Liver (tissue), 9 donors: ENCODE measurements around the gene LEKR1. TPM values are rescaled to one million over a fixed set of nuclear protein-coding genes. Genes with fewer than 3 reads are reported as not detected.
A peak's percentile ranks its signal among the peaks of the same experiment; 100 is the strongest.
"Not testable (repeated sequence)": the region's sequence is repeated elsewhere in the genome, so short reads cannot be mapped to it uniquely, and the experiment has no call there.

Experiments
- DNase-seq: peaks from one replicate; pipeline ENCODE4 v3.0.0-alpha.2; 2017; ENCODE audit warnings: low spot score
- H3K27ac ChIP-seq, 2 donors: one replicate each; pipeline ENCODE4 v1.7.0; 2013; ENCODE audit warnings: inconsistent platforms in 2 of 2, low read length in 2 of 2, control low read depth in 1 of 2, low read depth in 1 of 2, mild to moderate bottlenecking in 1 of 2
- H3K27me3 ChIP-seq, 4 donors: one replicate each; pipeline versions ENCODE4 v1.6.1 to v1.7.0; 2013; ENCODE audit warnings: low read length in 3 of 4, inconsistent platforms in 1 of 4, mild to moderate bottlenecking in 1 of 4, moderate library complexity in 1 of 4; ENCODE audit not compliant: control insufficient read depth in 4 of 4, insufficient read depth in 4 of 4
- H3K36me3 ChIP-seq, 4 donors: one replicate each; pipeline versions ENCODE4 v1.6.1 to v1.7.0; 2013; ENCODE audit warnings: low read length in 3 of 4, mild to moderate bottlenecking in 3 of 4, low read depth in 1 of 4, moderate library complexity in 1 of 4; ENCODE audit not compliant: control insufficient read depth in 4 of 4, insufficient read depth in 3 of 4
- H3K4me1 ChIP-seq, 4 donors: one replicate each; pipeline versions ENCODE4 v1.6.1 to v1.7.0; 2013; ENCODE audit warnings: low read length in 3 of 4, mild to moderate bottlenecking in 3 of 4, moderate library complexity in 1 of 4; ENCODE audit not compliant: control insufficient read depth in 4 of 4, insufficient read depth in 4 of 4
- H3K4me3 ChIP-seq, 3 donors: one replicate each; pipeline versions ENCODE4 v1.6.1 to v1.7.0; 2013; ENCODE audit warnings: low read length in 3 of 3, control low read depth in 1 of 3, low read depth in 1 of 3, mild to moderate bottlenecking in 1 of 3
- H3K9ac ChIP-seq, 2 donors: one replicate each; pipeline ENCODE4 v1.7.0; 2013; ENCODE audit warnings: low read length in 2 of 2, mild to moderate bottlenecking in 2 of 2, moderate library complexity in 2 of 2, control low read depth in 1 of 2, low read depth in 1 of 2
- H3K9me3 ChIP-seq, 4 donors: one replicate each; pipeline versions ENCODE4 v1.6.1 to v1.7.0; 2013; ENCODE audit warnings: low read length in 3 of 4; ENCODE audit not compliant: control insufficient read depth in 4 of 4
- ATF3 ChIP-seq: IDR thresholded peaks from 2 replicates; pipeline ENCODE4 v1.6.1; 2016; ENCODE audit warnings: antibody characterized with exemption
- EGR1 ChIP-seq, 2 donors: IDR thresholded peaks; 2 replicates each; pipeline ENCODE4 v1.6.1; 2016 to 2018; ENCODE audit warnings: antibody characterized with exemption in 2 of 2, low read depth in 2 of 2
- FOXA1 ChIP-seq: IDR thresholded peaks from 2 replicates; pipeline ENCODE4 v1.6.1; 2016; ENCODE audit warnings: antibody characterized with exemption
- FOXA2 ChIP-seq: IDR thresholded peaks from 2 replicates; pipeline ENCODE4 v1.6.1; 2016; ENCODE audit warnings: antibody characterized with exemption
- GABPA ChIP-seq, 2 donors: IDR thresholded peaks in 1 of 2; conservative IDR thresholded peaks in 1 of 2; 2 replicates each; pipeline ENCODE4 v1.6.1; 2016; ENCODE audit warnings: antibody characterized with exemption in 2 of 2, mild to moderate bottlenecking in 1 of 2, moderate library complexity in 1 of 2
- HNF4A ChIP-seq, 2 donors: conservative IDR thresholded peaks; 2 replicates each; pipeline ENCODE4 v1.6.1; 2016; ENCODE audit warnings: antibody characterized with exemption in 2 of 2, mild to moderate bottlenecking in 2 of 2
- HNF4G ChIP-seq: IDR thresholded peaks from 2 replicates; pipeline ENCODE4 v1.6.1; 2016; ENCODE audit warnings: antibody characterized with exemption
- JUND ChIP-seq, 2 donors: IDR thresholded peaks; 2 replicates each; pipeline ENCODE4 v1.6.1; 2016; ENCODE audit warnings: antibody characterized with exemption in 2 of 2
- MAX ChIP-seq: IDR thresholded peaks from 2 replicates; pipeline ENCODE4 v1.6.1; 2016; ENCODE audit warnings: antibody characterized with exemption
- NR2F2 ChIP-seq: IDR thresholded peaks from 2 replicates; pipeline ENCODE4 v1.6.1; 2016; ENCODE audit warnings: antibody characterized with exemption
- RAD21 ChIP-seq, 2 donors: IDR thresholded peaks; 2 replicates each; pipeline ENCODE4 v1.6.1; 2016; ENCODE audit warnings: antibody characterized with exemption in 2 of 2, mild to moderate bottlenecking in 2 of 2
- REST ChIP-seq: IDR thresholded peaks from 2 replicates; pipeline ENCODE4 v1.6.1; 2016; ENCODE audit warnings: antibody characterized with exemption, mild to moderate bottlenecking
- RXRA ChIP-seq, 2 donors: IDR thresholded peaks; 2 replicates each; pipeline ENCODE4 v1.6.1; 2017 to 2018; ENCODE audit warnings: antibody characterized with exemption in 2 of 2, mild to moderate bottlenecking in 1 of 2
- SP1 ChIP-seq: IDR thresholded peaks from 2 replicates; pipeline ENCODE4 v1.6.1; 2018; ENCODE audit warnings: antibody characterized with exemption, mild to moderate bottlenecking
- TAF1 ChIP-seq: conservative IDR thresholded peaks from 2 replicates; pipeline ENCODE4 v1.6.1; 2016; ENCODE audit warnings: antibody characterized with exemption, mild to moderate bottlenecking
- YY1 ChIP-seq: IDR thresholded peaks from 2 replicates; pipeline ENCODE4 v1.6.1; 2016; ENCODE audit warnings: antibody characterized with exemption, mild to moderate bottlenecking
- ZBTB33 ChIP-seq: IDR thresholded peaks from 2 replicates; pipeline ENCODE4 v1.6.1; 2016; ENCODE audit warnings: antibody characterized with exemption
- WGBS: extraction: QIAGEN DNeasy Blood & Tissue Kit; methylation state at CpG from one replicate; pipeline ENCODE4 v1.1.7; 2013; 5-methylcytosine and 5-hydroxymethylcytosine counted together
- polyA plus RNA-seq, 2 donors: library from polyadenylated mRNA; stranded (reverse) in 1 of 2; unstranded in 1 of 2; fragments of 200-250 nt in 1 of 2; fragments of >200 nt in 1 of 2; fragmentation: Nextera tagmentation in 1 of 2; extraction: Ambion mirVana in 1 of 2; gene quantifications; one replicate each; pipeline versions ENCODE4 v1.2.1 to v1.2.3, GENCODE V29; 2013 to 2015
- total RNA-seq, 2 donors: library from RNA; depleted of rRNA; stranded (reverse); fragments of >200 nt; gene quantifications; one replicate each; pipeline ENCODE4 v1.2.3, GENCODE V29; 2014
- donor health status: healthy.
- donor health status: healthy.
- donor health status: healthy.
- donor health status: healthy.
- donor health status: healthy.

LEKR1 gene
- total and polyA plus RNA-seq, 4 donors = 0.19 to 0.72 (median 0.44) TPM

- H3K27me3 ChIP-seq = no peaks in the 10 kb centered on the region
- no peak overlapping the region for H3K27ac ChIP-seq
- TF ChIP-seq HNF4G (peak; percentile 22), FOXA2 (no peak), MAX (no peak), TAF1 (no peak), RXRA (IDR thresholded peaks at IDR 0.05) (peak in 1 of 2 donors; percentile 13), HNF4A (conservative IDR thresholded peaks at IDR 0.05) (peak; percentile 80 to 87)
- WGBS = 32% methylated on average over 1 of the region's 1 CpG
- no peak for DNase-seq
- no peak overlapping the region for H3K4me3 ChIP-seq
- no peaks in the 10 kb centered on the region for H3K9me3 ChIP-seq
- no peaks in the 10 kb centered on the region for H3K36me3 ChIP-seq
- peaks cover 0 to 6% (median 2%) of the 10 kb centered on the region in 4 donors for H3K4me1 ChIP-seq
- H3K9ac ChIP-seq = no peak overlapping the region
Observed at GRCh38 chr3:156797368-156797767, 28.8 kb upstream of the LEKR1 start.

- H3K27ac ChIP-seq = not testable (repeated sequence)
Observed at GRCh38 chr3:156800287-156800686, 25.9 kb upstream of the LEKR1 start.

GRCh38 chr3:156801746-156802145 is 24.4 kb upstream of the LEKR1 start:
- H3K9ac ChIP-seq = no peak overlapping the region
- TF ChIP-seq JUND (IDR thresholded peaks at IDR 0.05) (no peak), GABPA (IDR thresholded peaks at IDR 0.05 in 1 of 2, conservative IDR thresholded peaks at IDR 0.05 in 1 of 2) (no peak), YY1 (no peak), MAX (no peak), EGR1 (IDR thresholded peaks at IDR 0.05; ENCODE audit: low read depth in 2 of 2) (no peak), RAD21 (IDR thresholded peaks at IDR 0.05) (no peak), ATF3 (no peak), FOXA1 (no peak), TAF1 (no peak), HNF4G (no peak), HNF4A (conservative IDR thresholded peaks at IDR 0.05) (no peak), RXRA (IDR thresholded peaks at IDR 0.05) (no peak), REST (no peak), ZBTB33 (no peak), NR2F2 (no peak), SP1 (no peak)
- H3K4me3 ChIP-seq = no peak overlapping the region
- peaks cover 0 to 3% (median 0%) of the 10 kb centered on the region in 4 donors for H3K4me1 ChIP-seq
- no peaks in the 10 kb centered on the region for H3K27me3 ChIP-seq
- no peak for DNase-seq
- no peaks in the 10 kb centered on the region for H3K36me3 ChIP-seq
- H3K27ac ChIP-seq = no peak overlapping the region
- 96% methylated on average over 2 of the region's 2 CpGs for WGBS
- H3K9me3 ChIP-seq = no peaks in the 10 kb centered on the region

More at GRCh38 chr3:156800287-156800686, 25.9 kb upstream of the LEKR1 start:
- 98% methylated on average over 4 of the region's 4 CpGs for WGBS
- H3K4me3 ChIP-seq, DNase-seq, H3K4me1 ChIP-seq, H3K36me3 ChIP-seq, H3K27me3 ChIP-seq, H3K9me3 ChIP-seq, H3K9ac ChIP-seq: not testable (repeated sequence)
